Measurements from ENCODE around the gene CDX2. TPM values are rescaled to one million over a fixed set of nuclear protein-coding genes. Genes with fewer than 3 reads are reported as not detected.
"Not testable (repeated sequence)": the region's sequence is repeated elsewhere in the genome, so short reads cannot be mapped to it uniquely, and the experiment has no call there.

CDX2 gene
- polyA plus RNA-seq, 10 donors = 0.07 TPM; not detected in 9

DNA sequence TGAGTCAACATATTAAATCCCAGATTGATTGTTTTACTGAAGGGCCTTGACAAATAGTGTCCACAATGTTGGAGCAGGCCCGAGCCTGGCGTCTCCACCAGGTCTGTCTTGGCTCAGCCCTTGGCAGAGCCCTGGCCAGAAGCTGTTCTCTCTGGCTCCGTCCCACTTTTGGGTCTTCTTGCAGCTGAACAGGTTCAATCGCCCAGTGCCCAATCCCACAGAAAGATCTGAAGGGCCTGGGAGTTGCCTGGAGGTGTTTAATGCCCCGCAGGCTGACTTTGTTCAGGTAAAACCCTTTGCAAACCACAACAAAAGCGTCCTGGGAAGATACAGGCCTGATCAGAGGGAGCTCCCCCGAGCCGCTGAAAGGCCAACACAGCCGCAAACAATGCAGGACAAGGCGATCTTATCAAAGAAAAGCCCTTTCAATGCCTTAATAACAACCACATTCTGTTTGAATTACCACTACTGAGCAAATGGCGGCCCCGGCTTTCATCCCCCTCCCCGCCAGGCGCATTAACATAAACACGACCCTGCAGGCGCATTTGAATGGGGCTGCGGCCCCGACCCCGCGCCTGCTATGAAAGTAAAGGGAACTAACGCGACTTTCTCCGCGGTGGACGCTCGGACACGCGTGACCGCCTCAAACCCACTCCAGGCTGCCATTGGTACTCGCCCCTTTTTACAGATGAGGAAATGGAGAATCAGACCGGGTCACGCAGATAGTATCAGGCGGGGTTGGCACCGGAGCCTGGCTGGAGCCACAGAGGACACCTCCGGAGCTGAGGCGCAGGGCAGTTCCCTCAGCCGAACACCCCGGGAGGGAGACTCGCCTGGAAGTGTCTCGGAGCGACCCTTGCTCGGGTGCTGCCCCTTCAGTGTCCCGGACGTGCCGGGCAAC lies 3.1 kb downstream of the CDX2 start:
- no peak for DNase-seq

DNA sequence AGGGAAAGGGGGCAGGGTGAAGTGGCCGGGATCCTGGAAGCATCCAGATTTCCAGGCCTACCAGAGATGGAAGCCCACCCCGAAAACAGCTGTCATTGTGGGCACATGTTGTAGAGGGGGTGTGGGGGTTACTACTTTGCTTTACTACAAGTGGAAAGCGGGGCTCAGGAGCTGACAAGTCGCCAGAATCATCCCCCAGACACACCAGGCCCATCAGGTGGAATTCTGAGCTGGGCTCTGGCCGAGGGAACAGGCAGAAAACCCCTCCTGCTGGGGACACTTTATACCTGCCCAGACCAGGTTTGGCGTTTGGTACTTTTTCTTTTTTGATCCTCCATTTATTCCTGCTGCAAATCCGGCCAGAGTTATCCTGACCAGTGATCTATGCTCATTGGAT lies 3.8 kb downstream of the CDX2 start:
- DNase-seq = no peak

DNA sequence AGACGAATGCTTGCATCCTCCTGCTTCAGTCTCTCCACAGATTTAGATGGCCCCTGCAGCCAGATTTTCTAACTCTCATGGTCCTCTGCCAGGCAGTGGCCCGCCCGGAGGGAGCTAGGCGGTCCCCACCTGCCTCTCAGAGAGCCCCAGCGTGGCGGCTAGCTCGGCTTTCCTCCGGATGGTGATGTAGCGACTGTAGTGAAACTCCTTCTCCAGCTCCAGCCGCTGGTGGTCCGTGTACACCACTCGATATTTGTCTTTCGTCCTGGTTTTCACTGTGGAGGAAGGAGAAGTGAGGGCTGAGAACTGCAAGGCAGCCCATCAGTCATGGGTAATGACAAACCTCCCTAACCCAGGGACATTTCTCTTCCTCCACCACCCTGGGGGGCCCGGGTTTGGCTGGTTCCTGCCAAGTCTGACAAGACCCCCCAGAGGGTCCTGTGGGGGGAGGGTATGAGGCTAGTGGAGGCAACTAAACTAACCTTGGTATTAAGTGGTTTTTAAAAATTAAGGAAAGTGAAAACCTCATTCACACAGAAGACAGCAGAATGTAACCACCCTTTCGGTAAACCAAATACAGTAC lies 4.3 kb downstream of the CDX2 start:
- DNase-seq = no peak

DNA sequence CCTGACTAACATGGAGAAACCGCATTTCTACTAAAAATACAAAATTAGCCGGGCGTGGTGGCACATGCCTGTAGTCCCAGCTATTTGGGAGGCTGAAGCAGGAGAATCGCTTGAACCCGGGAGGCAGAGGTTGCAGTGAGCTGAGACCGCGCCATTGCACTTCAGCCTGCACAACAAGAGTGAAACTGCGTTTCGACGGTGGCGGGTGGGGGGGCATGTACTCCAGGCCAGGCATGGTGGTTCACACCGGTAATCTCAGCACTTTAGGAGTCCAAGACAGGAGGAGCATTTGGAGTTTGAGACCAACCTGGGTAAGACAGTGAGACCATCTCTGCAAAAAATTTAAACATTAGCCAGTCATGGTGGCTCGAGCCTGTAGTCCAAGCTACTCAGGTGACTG lies 4.9 kb downstream of the CDX2 start:
- not testable (repeated sequence) for DNase-seq

DNA sequence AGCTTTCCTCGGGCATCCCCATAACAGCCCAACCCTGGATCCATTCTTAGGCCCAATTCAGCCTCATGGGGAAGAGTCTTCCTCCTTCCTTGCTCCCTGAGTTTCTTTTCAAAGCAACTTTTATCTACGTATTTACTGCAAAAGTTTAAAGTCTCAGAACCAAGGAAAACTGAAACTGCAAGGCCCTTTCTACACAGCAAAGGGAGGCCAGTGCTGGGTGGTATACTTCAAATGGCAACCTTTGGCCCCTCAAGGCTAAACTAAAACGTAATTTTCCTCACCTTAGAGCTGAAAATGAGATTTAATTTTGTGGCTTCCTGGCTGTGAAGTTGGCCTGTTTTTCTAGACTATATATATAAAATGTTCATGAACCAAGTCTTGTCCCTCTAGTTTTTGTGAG lies 5.6 kb downstream of the CDX2 start:
- no peak for DNase-seq

DNA sequence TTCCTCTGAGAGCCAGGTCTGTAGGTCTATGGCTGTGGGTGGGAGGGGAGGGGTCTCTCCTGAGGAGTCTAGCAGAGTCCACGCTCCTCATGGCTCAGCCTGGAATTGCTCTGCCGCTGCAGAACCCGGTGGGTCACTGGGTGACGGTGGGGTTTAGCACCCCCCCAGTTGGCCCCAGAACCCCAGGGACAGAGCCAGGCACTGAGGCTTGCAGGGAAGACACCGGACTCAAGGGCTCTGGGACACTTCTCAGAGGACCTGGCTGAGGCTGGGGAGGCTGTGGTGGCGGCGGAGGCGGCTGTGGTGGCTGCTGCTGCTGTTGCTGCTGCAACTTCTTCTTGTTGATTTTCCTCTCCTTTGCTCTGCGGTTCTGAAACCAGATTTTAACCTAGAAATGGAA lies 6.1 kb downstream of the CDX2 start:
- no peak for DNase-seq

DNA sequence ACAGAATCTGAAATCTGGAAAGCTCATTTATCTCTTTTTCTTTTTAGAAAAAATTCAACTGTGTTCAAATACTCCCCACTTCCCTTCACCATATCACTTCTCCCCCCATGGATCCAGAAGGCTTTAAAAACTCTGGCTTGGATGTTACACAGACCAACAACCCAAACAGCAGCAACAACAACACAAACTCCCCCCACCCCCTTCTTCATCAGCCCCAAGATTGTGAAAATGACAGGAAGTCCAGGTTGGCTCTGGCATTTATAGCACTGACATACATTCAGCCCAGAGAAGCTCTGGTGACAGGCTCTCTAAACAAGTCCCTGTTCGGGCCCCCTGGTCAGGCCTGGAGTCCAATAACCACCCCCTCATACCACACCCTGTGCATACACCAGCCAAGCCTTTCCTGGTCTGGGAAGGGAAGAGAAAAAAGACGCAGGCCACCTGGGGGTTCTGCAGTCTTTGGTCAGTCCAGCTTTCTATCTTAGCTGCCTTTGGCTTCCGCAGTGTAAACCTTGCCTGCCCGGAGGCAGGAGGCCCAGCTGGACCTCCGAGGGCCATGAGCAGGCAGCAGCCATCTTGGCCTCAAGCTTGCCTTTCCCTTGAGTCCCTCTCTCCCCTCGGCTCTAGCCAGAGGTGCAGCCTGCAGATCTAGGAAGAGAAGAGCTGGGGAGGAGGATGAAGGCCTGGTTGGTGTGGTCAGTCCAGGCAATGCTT lies 6.8 kb downstream of the CDX2 start:
- no peak for DNase-seq

DNA sequence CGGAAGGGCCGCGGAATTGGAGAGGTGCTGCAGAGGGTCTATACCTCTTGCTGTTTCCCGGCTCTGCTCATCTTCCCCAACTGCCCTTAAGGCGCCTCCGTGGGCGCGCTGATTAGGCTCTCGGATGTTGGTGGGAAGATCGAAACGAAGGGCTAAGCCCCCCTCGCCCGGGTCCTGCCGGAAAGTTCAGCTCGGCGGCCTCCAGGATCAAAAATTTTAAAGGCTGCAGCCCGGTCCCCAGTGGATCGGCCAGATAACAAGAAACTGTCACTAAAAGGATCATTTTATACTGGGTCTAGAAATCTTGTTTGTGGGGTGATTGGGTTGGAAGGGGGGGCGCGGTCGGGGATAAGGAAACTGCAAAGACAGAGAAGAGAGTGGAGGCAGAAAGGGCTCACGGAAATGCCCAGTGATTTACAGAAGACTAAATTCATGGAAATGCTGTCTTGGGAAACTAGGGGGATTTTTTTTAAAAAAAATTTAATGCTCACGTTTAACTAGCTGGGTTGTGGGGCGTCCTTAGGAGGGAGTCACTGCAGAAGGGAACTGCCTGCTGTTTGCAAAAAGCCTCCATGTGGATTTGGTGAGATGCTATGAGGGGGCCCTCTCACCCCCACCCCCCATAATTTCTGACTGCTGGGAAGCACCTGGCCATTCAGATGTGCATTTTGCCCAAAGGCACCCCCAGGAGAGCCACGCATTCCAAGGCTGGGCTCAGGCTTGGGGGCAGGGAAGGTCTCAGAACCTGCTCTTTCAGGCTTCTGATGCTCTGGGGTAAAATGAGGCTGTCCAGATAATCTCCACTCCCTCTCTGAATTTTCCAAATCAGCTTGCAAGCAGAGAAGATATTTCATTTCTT lies 7.7 kb downstream of the CDX2 start:
- no peak for DNase-seq

DNA sequence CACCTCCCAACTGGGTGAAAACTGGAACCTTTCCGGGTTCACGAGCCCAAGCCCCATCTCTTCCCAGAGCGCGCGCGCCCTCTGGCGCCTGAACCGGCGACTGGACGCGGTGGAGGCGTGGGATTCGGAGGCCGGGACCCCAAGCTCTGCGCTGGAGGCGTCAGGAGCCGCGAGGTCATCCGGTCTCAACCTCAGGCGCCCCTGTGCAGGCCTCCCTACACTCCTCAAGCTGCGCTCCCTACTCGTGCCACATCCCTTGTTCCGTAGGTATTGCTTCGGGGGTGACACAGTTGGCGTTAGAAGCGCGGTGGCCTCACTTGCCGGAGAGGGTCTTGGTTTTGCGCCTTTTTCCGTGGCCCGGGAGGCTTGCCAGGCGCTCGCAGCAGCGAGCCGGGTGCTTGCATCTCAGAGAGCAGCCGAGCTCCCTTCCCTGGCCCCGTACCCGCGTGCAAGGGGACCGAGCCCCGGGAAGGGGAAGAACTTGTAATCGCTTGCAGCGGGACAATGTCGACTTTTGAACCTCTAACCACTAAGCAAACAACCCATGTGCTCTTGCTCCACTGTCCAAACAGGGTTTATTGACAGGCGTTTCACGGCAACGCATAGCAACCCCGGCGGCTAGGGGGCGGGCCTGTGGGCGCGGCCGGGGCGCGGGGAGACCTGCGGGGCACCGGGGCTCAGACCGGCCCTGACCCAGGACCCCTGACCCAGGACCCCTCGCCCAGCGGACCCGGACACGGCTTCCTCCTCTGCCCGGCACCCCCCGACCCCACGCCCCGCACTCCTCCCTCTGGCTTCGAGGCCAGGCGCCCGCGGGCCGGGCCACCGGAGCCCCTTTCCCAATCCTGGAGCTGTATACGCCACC lies 8.5 kb downstream of the CDX2 start:
- DNase-seq = peak in 1 of 3 donors; percentile 51

DNA sequence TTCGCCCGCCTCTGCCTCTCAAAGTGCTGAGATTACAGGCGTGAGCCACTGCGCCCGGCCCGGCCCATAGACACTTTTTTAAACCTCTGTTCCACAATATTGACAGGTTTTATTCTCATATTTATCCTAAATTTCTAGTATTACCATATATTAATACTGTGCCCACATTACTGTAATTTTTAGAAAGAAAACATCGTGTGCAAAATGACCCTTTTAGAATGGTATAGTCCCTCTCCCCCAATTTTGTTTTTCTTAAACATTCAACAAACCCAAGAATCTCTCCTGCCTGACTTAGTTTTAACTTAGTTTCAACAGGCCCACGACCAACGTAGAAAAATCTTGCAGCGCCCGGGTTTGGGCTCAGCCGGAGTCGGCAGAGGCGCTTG lies 9.1 kb downstream of the CDX2 start:
- DNase-seq = no peak

DNA sequence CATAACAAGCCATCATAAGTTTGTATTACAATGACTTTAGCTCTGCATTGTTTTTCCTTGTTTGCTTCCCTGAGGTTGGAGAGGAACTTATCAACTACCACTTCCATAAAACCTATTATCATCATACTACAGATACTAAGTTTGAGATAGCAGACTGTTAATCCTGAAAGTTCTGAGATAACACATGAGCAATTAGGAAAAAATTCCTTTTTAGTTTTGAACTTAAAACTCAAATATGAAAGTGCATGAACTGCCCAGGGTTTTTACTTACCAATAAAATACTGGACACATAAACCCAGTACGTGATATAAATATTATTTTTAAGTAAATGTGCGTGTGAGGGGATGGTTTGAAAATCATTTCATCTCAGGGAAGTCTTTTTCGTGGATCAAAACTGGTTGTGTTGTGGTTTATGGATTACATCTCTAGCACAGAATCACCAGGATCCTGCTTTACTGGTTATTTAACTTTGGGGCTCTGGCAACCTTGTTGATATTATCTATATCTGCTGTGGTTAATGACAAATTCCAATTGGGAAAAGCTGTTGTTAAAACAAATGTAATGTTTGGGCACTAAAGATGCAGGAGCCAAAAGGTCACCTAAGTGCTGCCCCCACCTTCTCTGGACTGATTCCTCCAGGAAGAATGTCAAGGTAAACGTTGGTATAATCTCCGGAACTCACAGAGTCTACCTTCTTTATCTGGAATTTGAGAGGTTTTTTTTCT lies 12.4 kb downstream of the CDX2 start:
- DNase-seq = no peak

DNA sequence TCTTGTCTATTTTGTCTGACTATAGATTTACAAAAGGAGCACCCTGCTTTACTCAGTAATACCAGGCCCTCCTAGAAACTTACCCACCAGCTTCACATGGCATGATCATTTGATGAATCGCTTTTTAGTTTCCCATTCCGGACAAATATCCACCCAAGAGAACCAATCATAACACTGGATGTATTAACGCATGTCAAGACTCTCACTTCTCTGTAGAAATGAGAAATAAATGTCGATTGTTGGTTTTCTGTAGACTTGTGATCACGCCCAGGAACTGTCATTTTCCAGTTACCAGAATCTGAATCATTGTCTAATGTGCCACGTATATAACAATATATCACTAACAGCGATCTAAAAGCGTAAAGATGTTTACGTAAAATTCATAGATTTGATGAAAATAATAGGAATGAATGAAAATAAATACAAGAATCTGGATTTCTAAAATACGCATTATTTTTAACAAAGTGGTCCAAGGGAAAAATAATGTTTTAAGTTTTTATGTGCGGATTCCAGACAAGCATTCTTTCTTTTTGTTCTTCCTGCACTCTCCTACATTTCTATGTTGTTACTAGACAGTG lies 14.0 kb downstream of the CDX2 start:
- DNase-seq = no peak

DNA sequence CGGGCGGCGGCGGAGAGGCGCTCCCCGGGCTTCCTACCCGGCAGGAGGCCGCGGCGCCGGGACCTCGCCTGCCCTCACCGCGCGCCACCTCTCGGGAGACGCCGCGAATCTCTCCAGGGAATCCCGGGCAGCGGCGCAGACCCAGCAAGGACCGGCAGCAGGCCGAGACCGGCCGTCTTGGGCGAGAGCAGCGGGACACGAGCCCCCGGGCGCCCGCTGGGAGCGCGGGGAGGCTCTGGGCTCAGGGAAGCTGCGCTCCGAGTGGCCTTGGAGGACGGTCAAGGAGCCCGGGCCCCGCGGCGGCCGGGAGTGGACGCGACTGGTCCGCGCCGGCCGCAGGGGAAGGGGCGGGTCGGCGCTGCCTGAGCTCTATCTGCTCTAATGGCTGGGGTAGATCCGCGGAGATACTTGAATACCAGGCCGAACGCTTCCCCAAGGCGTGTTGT lies 14.7 kb downstream of the CDX2 start:
- DNase-seq = peak in 1 of 3 donors; percentile 49

DNA sequence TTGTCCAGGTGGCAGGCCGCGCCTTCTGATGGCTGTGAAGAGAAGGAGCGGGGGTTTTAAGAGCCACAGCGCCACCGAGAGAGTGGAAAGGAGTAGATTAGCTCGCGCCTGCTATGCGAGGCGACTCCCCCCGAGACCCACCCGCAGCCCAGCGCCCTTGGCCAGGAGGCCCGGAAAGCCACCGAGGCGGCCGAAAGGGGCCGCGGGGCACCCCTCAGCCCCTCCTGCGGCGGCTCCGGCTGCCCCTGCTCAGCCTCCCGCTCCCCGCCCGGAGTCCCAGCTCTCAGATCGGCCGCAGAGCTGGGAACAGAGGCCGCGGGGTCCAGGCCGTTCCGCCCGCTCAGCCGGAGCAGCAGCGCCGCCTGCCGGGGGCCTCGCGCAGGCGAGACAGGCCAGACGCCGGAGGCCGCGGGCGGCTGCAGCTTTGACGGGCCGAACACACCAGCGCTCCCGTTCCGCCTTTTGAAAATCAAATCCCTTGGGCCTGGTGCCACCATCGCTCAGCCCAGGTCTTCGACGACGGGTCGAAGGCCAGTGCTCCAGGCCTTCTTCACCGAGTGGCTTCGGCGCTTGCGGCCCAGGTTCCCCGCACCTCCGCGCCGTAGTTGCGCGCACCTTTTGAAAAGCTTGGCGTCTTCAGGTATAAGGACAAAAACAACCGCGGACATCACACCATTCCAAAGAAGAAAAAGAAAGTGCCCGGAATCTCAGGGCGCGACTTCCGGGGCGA lies 15.3 kb downstream of the CDX2 start:
- DNase-seq = peak; percentile 49 to 91 (median 79)

DNA sequence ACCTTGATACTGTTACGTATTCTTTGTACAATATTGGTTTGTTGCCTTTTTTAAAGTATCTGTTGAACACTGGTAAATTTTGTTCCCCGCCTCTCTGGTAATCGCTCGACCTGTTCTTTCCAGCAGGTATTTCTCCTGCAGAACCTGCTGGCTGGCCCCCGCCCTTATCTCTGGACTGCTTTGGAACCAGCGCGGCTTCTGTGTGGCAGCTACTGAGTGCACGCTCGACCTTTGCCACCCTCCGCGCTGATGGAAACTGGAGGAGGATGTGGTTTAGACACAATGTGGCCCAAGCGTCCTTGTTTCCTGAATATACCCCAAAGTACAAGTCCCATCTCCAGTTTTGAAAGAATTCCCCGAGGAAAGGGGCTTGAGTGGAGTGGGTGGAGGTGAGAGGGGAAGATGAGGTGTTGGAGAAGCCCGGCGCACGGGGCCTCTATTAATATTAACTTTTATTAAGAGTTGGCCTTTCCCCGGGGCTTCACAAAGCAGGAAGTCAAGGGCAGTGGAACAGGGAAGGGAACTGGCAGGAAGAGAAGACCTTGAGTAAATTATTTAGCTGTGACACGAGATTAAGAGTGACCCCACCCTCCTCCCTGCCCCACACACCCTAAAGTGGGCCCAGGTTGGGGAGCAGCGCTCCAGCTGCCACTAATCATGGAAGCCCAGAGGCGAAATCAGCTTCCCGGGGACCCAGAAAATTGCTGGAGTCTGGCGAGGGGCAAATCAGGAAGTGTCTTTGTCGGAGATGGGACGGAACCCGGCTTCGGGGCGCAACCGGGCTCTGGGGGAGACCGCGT lies 16.0 kb downstream of the CDX2 start:
- no peak for DNase-seq

DNA sequence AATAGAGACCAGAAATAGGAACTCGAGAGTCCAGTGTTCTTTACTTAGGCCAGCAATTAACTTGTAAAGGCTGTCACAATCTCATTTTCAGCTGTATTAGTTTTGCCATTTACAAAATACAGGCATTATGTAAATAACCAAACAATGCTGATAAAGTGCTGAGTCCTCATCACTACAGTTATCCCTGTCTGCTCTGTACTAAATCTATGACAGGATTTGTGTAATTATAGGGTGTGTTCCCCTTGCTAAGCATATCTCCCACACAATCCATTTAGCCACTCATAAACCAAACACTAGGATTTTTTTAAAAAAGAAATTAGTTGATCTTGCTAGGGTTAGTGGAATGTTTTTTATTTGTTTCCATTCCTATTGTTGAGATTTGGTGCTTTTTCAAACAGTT lies 26.1 kb downstream of the CDX2 start:
- DNase-seq = no peak

DNA sequence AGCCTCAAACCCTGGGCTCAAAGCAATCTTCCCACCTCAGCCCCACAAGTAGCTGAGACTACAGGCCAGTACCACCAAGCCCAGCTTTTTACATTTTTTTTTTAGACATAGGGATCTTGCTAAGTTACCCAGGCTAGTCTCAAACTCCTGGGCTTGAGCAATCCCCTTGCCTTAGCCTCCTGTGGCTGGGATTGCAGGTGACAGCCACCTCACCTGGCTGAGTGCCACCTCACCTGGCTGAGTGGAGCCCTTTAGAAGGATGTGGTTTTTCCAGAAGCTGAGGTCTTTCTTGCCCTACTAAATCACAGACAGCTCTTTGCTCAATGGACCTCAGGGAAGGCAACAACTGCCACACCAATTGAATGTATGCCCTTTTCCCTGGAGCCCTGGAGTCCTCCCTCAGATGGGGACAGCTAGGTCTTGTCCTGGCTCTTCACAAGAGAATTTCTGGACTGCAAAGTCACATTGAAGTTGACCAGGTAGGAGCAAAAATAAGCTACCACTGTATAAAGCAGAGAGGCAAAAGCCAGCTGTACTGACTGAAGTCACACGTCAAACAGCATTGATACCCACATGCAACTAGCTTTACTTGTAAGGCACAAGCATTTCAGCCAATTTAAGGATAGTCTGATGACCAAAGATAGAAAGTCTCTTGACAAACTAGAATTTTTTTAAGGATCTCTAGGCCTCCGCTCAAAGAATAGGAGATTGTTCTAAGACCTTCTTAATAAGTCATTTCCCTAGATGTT lies 35.4 kb downstream of the CDX2 start:
- DNase-seq = no peak
